HG02884 (cell line): Measurements from ENCODE around the gene AKR1B1.

Source experiments
- ATAC-seq: cut with Tn5 transposase; IDR thresholded peaks from one replicate; pipeline ENCODE4 v1.9.1; 2021; ENCODE audit warnings: mild to moderate bottlenecking, moderate library complexity; ENCODE audit not compliant: unreplicated experiment

The AKR1B1 gene

GRCh38 chr7:134470864-134471263 is 12.0 kb upstream of the AKR1B1 start:
- ATAC-seq, result no peak

- no peak for ATAC-seq
These were observed 10.7 kb upstream of the AKR1B1 start for GRCh38 chr7:134469622-134470021.

GRCh38 chr7:134468475-134468874 is 9.6 kb upstream of the AKR1B1 start:
- no peak for ATAC-seq

- no peak for ATAC-seq
These were observed 9.2 kb upstream of the AKR1B1 start for GRCh38 chr7:134468054-134468453.

GRCh38 chr7:134465491-134465890 is 6.6 kb upstream of the AKR1B1 start:
- no peak for ATAC-seq

GRCh38 chr7:134464496-134464895 is 5.6 kb upstream of the AKR1B1 start:
- no peak for ATAC-seq

- ATAC-seq, result no peak
These were observed 4.9 kb upstream of the AKR1B1 start for GRCh38 chr7:134463751-134464150.

GRCh38 chr7:134462337-134462925 is 3.5 kb upstream of the AKR1B1 start:
- no peak for ATAC-seq

GRCh38 chr7:134461916-134462315 is 3.0 kb upstream of the AKR1B1 start:
- no peak for ATAC-seq

GRCh38 chr7:134459981-134460380 is 1.1 kb upstream of the AKR1B1 start:
- no peak for ATAC-seq

- peak; percentile 28 for ATAC-seq
These were observed 527 bp downstream of the AKR1B1 start for GRCh38 chr7:134458341-134458805.

DNA sequence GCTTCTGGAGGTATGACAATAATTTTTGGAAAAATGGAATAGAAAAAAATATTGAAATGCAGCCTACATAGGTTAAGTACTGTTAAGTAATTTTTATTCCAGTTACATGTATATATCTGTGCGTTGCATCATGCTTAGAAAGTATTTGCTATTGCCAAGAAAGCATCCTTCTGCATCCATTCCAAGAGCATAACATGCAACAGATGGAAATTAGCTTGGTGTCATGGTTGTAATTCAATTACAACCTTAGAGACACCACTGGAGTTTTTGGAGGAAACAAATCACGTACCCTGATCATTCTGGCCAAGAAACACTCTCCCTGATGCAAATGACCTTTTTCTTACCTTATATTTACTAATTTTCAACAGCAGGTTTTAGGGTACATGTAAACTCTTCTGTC is 1.7 kb downstream of the AKR1B1 start:
- ATAC-seq, result no peak

DNA sequence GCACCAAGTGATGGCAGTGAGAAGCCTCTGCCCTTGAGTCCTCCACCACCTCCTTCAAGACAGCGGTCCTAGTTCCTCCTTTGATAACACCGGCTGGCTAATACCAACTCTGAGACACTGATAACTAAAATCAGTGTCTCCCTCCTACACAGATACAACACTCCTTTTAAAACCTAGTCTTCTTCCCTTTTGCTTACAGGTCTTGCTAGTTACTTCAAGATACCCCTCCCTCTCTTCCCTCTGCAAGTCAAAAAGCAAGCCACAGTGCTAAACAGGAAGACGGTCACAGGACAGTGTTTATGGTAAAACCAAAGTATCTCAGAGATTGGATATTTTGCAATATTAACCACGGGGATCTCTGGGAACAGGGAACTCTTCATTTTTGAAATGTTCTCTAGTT is 4.6 kb downstream of the AKR1B1 start:
- ATAC-seq, result no peak

- no peak for ATAC-seq
These were observed 5.4 kb downstream of the AKR1B1 start for GRCh38 chr7:134453518-134453917.

DNA sequence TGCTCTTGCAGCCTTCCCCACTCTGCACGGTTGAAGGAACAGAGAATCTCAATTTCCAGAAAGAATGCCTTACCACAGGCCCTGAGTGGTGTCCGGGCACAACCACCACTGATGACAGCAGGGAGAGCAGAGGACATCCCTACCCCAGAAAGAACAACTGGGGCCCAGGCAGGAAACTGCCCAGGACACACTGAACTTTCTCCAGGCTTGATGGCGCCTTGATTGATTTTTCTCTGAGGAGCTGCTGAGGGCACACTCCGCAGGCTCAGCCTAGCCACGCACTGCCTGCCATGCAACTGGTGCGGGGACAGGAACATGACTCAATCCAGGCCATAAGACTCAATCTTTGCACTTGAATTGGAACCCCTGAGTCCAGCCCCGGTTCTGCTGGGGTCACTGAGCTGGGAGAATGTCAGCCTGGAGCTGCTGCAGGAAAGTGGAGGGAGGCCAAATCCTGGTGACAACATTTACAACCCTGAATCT is 5.9 kb downstream of the AKR1B1 start:
- ATAC-seq, result no peak

- ATAC-seq, result no peak
These were observed 6.5 kb downstream of the AKR1B1 start for GRCh38 chr7:134452419-134452838.

DNA sequence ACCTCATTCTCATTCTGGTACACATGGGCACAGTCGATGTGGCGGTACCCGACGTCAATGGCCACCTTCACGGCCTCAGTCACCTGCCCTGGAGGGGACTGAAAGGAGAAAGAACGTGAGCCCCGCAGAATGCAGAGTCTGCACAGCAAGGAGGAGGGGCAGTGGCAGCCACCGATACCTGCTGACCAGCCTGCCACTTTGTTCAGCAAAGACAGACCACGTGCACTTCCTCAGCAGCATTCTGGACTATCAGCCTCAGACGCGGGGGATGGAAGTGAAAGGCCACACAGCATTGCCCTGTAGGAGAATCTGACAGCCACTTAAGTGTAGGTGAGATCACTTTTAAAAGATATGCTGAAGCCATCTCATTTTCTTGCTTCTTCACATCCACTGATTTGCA is 7.2 kb downstream of the AKR1B1 start:
- ATAC-seq, result no peak

DNA sequence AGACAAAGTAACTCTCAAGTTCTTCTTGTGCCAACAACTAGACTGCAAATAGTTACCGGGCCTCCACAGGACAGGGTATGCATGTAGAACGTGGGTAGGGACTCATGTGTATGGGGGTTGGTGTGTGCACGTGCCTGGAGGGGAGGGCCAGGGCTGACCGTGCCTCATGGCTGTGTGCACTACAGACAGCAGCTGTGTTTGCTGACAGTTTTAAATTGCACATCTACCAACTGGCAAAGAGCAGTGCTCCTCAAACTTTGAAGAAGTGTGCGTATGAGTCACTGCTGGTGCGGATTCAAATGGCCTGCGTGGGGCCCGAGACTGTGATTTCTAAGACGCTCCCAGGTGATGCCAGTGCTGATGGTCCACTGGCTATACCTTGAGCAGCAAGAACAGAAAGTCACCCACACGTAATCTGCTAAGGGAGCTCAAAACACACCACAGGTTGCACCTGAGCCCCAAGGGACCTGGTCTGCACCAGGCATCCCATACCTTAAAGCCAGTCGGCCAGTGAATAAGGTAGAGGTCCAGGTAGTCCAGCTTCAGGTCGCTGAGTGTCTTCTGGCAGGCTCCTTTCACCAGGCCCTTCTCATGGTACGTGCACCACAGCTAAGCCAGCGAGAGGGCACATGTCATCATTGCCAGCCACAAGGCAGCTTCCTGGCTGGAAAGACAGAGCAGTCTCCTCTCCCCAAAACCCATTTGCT is 8.5 kb downstream of the AKR1B1 start:
- ATAC-seq, result no peak

GRCh38 chr7:134449680-134450079 is 9.2 kb downstream of the AKR1B1 start:
- ATAC-seq, result no peak

DNA sequence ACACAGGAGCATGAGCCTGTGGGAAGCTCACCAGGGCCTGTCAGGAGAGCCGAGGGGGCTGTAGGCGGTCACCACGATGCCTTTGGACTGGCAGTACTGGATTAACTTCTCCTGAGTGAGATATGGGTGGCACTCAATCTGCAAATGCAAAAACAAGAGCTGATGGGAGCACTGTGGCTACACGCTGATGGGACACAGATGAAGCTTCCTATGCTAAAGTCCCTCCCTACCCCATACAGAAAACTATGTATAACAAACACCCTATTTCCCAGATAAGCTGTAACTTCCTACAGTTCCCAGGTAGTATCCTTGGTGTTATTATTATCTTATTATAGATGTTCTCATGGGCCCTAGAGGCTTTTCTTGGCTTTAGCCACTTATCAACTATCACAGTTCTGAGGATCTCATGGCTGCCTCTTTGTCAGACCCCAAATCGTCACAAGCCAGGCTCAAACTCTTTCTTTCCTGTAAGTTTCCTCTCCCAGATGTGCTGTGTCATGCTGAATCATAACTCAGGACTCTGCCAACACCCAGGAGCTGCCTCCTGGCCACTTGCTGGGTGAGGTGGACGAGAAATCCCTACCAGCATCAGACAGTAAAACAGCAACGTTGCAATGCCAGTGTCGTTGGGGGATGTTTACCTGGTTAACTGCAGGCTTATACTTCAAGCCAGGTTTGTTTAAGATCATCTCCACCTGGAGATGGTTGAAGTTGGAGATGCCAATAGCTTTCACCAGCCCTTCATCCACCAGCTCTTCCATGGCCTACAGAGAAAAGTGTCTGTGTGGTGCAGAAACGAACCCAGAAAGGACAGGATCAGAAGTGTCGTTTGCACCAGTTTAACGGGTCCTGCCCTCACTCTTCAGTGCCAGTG is 10.3 kb downstream of the AKR1B1 start:
- no peak for ATAC-seq

GRCh38 chr7:134447383-134447782 is 11.5 kb downstream of the AKR1B1 start:
- ATAC-seq, result no peak

DNA sequence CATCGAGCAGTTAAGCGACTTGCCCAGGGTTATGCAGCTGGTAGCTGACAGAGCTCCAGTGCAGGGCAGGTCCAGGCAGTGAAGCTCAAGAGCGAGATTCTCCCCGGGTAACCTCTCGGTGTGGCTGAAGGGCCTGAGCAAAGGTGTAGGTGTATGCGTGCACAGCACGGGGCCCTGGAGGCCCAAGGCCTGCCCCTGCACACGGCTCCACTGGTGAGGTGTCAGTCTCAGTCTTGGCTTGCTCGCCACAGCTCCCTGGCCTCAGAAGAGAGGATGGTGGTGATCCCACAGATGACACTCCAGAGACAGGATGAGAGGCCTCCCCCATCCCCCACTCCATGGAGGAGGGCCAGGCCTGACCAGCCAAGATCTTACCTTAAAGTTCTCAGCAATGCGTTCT is 12.0 kb downstream of the AKR1B1 start:
- ATAC-seq, result no peak
